Measurements from ENCODE around the gene SLC22A5.

SLC22A5 gene

DNA sequence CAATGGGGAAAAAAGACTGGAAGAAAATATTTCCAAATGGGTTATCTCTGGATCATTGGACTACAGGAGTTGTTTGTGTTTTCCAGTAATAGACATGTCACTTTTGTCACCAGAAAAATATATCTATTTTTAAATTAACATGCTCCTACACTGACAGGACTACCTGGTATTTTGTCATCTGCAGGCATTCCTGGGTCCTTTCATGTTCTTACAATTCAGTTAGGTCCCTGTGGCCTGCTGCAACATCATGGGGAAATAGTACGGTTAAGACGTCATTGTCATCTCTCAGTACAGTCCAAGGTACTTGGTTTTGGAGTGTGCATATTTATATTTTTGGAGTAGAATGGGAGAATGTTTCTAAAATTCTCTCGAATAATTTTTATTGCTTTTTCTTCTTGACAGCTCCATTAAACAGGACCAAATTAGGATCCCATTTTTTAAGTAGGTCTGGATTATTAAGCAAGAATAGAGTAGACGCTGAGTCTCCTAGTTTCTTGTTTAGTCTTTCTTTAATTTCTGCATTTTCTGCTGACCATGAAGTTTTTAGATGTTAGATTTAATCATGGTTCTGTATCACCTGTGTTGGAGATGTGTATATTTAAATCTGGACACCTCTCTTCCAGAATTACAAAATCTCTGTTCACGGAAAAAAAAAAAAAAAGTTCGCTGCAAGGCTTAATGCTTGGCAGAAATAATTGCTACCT lies 46.9 kb downstream of the SLC22A5 start:
- no peak for DNase-seq

GRCh38 chr5:132417010-132417439 lies 47.5 kb downstream of the SLC22A5 start:
- DNase-seq, result no peak

DNA sequence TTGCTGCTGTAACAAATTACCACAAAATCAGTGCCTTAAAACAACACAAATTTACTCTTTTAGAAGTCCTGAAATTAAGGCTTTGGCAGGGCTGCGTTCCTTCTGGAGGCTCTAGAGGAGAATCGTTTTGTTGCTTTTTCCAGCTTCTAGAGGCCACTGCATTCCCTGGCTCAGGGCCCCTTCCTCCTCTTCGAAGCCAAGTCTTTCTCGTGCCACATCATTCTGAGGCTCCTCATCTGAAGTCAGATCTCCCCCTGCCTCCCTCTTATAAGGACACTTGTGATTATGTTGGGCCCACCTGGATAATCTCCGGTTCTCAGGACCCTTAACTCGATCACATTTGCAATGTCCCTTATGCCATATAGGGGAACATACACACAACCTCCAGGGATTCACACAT lies 48.0 kb downstream of the SLC22A5 start:
- no peak for DNase-seq

DNA sequence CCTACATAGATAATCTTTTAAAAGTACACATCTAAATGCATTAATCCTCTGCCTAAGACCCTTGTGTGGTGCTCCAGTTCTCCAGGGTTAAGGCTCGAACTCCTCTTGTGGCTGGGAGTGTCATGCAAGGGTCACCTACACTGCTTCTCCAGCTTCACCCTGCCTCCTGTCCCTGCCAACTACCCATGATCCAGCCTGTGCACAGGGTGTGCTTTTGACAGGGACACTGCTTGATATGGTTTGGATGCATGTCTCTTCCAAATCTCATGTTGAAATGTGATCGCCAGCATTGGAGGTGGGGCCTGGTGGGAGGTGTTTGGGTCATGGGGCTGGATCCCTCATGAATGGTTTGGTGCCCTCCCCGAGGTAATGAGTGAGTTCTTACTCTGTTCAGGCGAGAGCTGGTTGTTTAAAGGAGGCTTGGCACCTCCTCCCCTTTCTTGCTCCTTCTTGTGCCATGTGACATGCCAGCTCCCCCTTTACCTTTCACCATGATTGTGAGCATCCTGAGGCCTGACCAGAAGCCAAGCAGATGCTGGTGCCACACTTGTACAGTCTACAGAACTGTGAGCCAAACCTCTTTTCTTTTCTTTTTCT lies 48.5 kb downstream of the SLC22A5 start:
- no peak for DNase-seq

DNA sequence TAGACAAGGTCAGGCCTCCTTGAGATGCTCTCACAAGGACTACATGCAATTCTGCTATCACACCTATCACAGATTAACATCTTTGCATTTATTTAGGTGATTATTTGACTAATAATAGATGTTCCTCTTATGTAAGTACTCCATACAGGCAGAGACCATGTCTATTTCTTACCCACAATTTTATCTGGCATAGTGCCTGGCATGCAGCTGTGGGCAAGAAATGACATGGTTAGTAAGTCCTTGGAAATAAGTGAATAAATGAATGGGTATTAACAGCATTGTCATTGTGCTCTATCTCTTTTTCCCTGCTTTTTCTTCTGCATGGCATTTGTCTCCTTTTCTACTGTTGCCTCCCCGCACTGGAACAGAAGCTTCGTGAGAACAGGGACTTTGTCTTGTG lies 49.4 kb downstream of the SLC22A5 start:
- no peak for DNase-seq

DNA sequence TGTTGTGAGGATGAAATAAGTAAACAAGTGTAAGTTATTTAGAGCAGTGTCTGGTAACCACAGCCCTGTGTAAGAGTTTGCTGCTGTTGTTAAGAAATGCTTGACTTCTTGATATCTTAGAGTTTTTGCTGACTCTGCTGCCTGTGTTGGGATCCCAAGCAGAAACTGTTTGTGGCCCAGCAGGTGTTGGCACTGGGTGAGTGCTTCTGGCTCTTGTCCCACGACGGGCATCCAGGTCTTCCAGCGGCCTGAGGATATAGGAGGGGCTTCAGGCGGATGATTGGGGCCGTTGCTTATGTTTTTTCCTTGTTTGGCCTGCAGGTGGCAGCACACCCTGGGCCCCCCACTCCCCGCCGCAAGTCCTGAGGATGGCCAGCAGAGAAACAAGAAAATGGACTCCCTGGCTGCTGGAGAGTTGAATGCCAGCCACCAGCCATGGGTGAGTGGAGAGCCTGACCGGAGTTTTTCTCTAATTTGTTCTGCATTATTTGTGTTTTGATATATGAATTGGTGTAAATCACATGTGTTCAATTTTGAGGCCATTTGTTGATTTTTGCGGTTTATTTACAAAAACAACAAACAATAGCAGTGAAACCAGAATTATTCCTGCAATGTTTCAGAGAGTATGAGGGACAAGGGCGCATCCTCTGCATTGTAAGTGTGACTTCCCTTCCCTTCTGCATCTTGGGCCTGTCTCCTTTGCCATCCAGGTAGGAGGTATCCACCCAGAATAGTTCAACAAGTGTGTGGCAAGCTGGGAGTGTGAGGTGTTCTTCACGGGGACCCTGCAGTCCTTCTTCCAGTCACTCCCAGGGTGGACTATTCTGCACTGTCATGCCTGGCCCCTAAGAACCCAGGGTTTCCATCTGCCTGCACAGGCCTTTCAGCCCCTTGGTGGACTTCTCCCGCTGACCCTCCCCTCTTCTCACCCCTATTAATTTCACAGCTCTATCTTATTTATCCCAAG lies 50.3 kb downstream of the SLC22A5 start:
- DNase-seq, result peak; percentile 48

DNA sequence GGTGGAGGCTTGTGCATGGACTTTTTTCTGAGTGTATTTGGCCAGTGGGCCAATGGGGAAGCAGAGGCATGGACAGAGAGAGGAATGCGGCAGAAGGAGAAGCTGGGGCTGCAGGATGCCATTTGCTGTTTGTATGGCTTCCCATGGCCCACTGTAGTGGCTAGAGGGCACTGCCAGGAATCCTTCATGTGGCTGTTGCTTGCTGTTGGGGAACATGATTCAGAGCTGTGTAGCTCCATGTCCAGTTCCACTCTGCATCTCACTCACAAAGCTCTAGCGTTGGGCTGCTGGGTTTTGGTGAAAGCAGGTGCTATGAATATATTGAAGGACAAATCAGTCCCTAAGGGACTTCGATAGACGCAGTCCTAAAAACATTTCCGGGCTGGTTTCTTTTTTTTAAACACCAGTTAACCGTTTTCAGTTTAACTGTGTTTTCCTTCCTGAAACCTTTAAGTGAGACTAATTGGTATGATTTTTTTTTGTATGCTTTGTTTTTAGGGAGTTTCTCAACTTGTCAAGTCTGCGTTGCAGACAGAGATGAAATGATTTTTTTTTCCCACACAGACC lies 51.3 kb downstream of the SLC22A5 start:
- DNase-seq, result no peak

DNA sequence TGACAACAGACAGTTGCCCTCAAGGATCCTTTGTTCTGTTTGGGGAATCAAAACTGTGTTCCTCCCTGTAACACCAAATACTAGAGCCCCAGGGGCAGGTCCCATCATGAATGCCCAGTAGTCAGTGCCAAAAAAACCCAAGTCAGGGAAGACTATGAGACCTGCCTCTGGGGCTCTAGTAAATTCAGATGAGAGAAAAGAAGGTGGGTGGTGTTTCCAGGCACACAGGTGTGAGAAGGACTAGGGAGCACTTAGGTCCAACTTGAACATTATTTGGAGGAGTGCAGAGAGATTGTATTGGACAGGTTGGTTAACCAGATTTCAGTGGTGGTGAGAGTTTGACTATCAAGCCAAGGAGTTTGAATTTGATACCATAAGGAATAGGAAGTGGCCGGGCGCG lies 52.0 kb downstream of the SLC22A5 start:
- no peak for DNase-seq

DNA sequence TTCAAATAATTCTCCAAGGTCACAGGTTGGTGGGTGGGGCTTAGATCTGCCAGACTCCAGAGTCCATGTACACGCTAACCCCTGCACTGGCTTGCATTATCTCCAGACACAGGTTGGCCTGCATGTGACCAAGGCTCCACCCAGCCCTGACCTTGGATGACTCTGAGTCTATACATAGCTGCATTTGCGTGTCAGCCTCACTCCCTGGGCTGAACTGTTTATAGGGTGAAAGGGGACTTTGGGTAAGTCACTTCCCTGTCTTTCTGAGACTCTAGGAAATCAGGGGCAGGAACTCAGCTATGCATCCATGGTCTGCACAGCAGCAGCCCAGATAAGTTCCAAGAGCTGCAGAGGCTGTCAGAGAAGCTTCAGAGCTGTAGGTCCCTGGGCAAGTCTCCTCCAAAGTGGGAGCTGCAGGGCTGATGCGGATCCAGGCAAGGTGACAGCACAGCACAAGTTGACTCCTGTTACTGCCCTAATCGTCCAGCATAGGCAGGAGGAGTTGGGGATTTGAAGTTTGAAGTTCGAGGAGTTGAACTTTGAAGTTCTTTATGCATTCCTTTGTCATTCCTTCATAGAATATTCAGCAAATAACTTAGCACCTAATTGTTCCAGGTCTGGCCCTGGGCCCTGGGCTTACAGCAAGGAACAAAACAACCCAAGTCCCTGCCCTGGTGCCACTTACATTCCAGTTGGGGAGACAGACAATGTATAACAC lies 53.4 kb downstream of the SLC22A5 start:
- DNase-seq, result no peak

DNA sequence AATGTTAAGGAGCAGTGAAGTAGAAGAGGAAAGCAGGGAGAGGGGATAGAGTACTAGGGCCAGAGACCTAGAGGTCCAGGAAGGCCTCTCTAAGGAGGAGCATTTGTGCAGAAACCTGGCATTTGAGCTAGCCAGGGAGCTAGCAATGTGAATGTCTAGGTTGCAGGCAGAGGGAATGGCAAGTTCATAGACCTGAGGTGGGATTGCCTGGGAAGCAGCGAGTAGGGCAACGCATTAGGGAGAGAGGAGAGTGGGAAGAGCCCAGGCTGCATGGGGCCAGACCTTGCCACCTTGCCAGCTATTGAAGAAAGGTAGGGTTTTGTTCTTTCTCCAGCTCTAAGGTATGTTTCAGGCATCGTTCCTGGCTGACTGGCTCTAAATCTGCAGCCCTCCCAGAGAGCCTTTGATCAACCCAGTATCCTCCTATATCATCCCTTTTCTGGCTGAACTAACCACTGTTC lies 54.0 kb downstream of the SLC22A5 start:
- DNase-seq, result no peak

GRCh38 chr5:132424167-132424880 lies 54.8 kb downstream of the SLC22A5 start:
- DNase-seq, result no peak

DNA sequence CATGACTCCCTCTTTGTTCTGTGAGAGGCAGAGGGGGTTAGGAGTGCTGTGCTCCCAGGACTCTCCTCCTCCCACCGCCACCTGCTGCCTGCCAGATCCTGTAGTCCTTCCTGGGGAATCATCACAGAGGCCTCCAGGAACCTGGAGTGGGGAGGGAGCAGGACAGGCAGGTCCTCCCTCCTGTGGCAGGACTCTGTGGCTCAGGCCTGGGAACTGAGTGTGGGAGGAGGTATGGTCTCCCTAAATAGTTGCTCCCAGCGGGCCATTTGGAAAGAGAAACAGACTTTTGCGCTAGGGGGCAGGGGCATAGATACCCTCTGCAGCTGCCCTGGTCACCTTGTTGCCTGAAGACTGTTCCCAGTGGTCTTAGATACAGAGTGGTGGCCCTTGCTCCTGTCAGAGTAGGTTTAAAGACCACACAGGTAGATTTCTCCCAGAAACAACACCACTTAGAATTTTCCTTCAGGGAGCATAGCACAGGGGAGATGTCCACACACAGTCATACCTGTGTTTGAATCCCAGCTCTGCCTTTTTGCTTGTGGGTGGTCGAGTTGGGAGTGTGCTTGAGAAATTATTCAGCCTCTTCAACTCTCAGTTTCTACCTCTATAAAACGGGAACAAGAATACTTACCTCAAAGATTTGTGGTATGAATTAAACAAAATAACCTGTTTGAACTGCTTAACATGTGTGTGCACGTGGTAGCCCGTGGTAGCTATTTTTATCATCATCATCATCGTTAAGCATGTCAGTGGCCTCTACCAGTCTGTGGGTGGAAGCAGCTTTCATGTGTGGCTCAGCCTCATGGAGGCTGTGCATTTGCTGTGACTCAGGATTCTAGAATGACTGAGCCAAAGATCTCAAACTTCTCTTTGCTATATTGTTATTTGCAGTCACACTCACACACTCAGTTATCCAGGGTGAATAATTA lies 55.8 kb downstream of the SLC22A5 start:
- peak; percentile 56 for DNase-seq

GRCh38 chr5:132425975-132426524 lies 56.5 kb downstream of the SLC22A5 start:
- no peak for DNase-seq

GRCh38 chr5:132426525-132427138 lies 57.1 kb downstream of the SLC22A5 start:
- DNase-seq, result peak; percentile 38

GRCh38 chr5:132427281-132428146 lies 58.0 kb downstream of the SLC22A5 start:
- no peak for DNase-seq

DNA sequence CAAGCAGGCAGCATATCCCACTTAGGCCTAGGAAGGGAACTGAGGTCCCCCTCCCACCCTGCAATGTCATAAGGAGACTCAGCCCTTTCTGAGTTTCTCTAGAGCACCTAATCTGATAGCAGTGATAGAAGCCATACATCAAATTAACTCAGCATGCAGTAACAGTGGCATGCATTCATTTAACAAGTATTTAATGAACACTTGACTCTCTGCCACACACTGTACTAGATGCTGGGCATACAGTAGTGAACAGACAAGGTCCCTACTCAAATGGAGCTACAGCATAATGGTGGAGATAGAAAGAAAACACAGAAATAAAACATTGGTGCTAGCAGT lies 58.6 kb downstream of the SLC22A5 start:
- DNase-seq, result no peak

DNA sequence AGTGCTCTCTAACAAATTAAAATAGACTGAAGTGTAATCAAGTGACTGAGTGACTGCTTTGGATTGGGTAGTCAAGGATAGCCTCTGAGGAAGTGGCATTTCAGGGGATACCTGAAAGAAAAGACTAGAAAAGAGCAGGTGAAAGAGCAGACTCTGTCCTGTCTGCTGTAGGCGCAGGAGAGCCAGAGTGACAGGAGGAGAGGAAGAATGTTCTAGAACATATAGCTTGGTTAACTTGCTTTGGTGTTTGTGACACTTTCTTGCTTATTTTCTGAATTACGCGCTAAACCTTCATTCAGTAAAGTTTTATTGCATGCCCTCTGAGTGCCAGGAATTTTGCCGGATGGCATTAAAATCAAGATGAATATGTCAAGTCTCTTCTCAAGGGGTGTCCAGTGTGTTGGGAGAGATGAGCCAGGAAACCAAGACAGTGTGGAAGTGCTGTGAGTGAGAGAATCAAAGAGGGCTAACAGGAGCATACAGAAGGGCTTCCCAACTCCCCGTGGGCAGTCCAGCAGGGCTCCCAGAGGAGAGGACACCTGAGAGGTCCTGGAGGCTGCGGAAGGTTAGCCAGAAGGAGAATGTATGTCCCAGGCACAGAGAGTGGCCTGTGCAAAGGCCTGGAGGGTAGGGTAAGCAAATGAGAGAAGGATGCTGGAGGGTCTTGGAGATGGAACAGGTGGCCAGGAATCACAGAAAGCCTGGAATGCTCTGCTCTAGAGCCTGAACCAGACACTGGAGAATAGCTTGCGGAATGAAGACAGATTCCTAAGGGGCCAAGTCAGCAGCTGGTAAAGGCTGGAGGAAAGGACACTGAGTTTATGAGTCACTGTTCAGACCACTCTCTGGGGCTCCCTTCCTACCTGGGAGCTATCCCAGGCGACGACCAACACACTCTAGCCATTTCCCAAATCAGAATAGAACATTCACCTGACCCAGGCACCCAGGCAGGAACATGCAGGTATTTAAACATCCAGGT lies 59.3 kb downstream of the SLC22A5 start:
- DNase-seq, result no peak
